Stimulated activated CD4-positive, alpha-beta T cell treated with anti-CD3 and anti-CD28 coated beads, TNF-alpha, amount 100 ng/mL, for 4 hours (primary cell): ENCODE measurements around the gene P3R3URF.

ENCODE experiments used
- DNase-seq, 3 experiments: peaks; one replicate each; pipeline ENCODE4 v3.0.0-alpha.2; 2020; ENCODE audit warnings: low read depth in 3 of 3

Gene P3R3URF

DNA sequence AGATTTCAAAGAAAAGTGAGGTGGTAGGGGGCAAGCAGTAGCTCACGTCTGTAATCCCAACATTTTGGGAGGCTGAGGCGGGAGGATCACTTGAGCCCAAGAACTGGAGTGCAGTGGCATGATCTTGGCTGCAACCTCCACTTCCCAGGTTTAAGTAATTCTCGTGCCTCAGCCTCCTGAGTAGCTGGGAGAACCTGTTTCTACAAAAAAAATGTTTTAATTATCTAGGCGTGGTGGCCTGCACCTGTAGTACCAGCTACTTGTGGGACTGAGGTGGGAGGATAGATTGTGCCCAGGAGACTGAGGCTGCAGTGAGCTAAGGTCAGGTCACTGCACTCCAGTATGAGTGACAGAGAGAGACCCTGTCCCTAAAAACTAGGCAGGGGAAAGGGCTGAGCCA, 4.0 kb downstream of the P3R3URF start:
- no peak for DNase-seq

DNA sequence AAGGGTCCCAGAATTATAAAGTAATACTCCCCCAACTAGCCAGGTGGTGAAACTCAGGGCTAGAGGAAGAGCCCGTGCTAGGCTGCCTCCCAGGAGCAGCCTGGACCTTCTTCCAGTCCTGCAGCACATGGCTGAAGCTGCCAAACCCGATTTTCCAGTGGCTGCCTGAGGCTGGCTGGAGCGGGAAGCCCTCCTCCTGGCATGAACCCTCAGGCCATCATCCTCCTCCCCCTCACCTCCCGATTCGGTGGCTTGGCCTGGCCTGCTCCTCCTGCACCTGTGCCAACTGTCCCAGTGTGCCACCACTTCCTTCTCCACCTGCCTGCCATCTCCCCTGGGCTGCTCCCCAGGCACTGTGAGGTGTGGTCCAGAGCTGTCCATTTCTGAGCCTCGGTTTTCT, 4.4 kb downstream of the P3R3URF start:
- DNase-seq, result no peak

DNA sequence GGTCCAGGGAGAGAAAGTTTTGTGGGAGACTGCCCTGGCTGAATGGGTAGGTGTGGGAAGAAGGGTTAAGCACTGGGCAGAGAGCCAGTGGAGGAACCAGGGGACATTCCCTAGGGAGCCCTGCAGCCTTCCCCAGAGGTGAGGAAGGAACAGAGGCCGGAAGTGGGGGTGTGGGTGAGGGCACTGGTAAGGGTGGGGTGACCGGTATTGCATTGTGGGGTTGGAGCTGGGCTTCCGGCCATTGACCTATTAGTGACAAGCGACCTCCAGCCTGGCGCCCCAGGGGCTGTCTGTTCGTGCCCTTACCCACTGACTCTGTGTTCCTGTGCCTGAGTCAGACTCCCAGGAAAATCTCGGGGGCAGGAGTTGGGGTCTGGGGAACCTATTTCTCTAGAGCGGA, 4.9 kb downstream of the P3R3URF start:
- DNase-seq, result no peak

DNA sequence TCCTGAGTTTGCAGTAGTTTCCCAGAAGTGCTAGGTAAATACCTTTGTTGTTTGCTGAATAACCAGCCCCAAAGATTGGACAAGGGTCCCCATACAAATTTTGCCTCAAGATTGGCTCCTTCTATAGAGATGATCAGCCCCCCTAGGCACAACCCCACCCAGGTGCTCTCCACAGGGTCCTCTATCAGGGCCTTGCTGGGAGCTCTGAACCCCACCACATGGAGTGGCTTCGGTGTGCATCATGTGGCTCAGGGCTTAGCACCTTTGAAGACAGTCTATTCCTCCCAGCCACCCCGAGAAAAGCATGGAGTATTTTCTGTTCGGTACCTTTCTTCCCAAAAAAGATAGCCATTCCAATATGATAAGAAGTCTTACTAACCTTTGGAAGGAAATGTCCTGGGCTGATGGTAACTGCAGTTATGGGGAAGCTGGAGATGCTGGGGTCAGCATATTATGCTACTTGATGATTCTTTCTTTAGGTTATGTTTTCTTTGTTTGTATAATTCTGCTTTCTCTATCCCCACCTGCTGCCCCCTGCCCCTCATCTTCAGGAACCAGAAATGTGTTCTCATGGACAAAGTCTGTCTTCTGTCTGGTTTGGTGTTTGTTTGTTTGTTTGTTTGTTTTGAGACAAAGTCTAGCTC, 6.4 kb downstream of the P3R3URF start:
- DNase-seq, result no peak

DNA sequence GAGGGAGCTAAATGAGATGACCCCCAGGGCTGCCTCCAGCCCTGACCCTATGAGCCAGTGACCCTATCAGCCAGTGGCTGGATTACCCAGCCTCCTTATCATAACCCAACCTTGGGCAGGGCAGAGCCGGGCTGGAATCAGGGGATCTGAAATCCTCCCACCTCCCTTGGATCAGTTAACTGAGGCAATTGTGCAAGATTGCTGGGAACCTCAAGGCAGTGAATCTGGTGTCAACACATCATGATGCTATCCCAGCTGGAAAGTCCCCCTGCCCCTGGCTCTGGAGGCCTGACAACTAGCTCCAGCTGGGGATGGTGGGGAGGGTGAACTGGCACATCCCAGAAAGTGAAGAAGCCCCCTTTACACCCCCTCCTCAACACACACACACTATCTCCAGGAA, 7.8 kb downstream of the P3R3URF start:
- DNase-seq, result no peak

DNA sequence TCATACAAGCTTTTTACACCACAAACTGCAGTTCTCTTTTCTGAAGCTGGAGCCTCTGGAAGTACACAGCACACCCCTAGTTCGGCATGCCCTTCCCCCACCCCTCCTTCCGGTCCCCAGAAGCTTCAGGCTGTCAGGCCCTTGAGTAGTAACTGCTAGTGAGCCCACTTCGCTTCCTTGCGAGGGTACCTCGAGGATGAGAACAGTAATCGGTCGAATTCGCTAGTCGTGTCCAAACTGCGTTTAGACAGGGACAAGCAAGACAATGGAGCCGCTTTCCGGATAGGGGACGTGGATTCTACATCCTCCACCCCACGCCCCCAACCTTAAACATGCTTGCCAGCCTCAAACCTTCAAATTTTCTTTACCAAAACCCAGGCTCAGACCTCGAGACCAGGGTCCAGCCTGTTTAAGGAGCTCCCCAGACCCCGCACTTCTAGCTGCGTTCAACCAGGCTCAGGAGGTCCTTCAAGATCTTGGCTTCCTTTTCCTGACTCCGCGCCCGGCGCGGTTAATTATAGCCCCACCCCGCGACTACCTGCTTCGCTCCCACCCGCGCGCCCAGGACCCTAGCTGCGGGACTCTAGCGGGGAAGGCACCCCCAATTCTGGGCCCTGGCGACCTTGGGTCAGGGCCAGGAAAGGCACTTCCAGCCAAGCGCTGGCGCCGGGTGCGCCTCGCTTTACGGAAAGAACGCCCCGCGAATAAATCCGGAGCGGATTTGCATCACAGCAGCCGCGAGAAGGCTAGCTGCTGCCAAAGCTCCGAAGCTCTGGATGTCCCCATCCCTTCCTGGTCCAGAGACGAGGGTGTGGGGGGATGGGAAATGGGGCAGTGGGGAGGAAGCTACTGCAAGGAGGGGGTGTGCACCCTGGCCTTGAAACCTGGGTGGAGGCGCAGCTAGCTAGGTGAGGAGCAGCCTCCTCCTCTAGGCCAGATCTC, 9.5 kb downstream of the P3R3URF start:
- DNase-seq, result peak; percentile 3 to 23 (median 21)

DNA sequence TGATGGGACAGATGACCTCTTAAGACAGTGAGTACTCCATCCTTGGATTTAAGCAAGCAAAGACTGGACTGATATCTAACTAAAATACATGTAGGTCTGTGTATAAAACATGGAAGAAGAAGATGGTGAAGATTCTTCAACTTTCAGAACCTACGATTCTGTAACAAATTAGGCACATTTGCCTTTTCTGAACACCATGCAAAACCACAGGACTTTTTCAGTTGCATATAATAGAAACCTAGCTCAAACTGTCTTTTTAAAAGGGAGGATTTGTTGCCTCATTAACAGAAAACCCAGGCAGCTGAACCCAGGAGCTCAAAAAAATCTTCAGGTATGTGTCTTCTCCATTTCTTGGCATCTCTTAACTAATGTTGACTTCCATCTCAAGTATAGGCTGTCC, 16.1 kb downstream of the P3R3URF start:
- DNase-seq, result no peak

DNA sequence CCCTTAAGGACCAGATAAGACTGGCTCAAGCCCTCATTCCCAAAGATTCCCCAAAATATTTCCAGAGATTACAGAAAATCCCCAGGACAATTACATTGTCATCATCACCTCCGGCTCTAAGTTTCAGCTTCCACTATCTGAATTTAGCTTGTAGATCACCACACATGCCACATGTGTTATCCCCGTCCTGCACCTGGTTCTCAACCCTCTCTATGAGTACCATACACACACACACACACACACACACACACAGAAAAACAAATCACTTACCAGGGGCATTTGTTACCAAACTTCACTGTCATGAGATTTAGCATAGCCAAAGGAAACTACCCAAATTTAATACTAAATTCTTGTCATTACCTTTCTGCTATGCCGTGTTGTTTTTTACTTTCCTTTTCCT, 16.8 kb downstream of the P3R3URF start:
- no peak for DNase-seq

DNA sequence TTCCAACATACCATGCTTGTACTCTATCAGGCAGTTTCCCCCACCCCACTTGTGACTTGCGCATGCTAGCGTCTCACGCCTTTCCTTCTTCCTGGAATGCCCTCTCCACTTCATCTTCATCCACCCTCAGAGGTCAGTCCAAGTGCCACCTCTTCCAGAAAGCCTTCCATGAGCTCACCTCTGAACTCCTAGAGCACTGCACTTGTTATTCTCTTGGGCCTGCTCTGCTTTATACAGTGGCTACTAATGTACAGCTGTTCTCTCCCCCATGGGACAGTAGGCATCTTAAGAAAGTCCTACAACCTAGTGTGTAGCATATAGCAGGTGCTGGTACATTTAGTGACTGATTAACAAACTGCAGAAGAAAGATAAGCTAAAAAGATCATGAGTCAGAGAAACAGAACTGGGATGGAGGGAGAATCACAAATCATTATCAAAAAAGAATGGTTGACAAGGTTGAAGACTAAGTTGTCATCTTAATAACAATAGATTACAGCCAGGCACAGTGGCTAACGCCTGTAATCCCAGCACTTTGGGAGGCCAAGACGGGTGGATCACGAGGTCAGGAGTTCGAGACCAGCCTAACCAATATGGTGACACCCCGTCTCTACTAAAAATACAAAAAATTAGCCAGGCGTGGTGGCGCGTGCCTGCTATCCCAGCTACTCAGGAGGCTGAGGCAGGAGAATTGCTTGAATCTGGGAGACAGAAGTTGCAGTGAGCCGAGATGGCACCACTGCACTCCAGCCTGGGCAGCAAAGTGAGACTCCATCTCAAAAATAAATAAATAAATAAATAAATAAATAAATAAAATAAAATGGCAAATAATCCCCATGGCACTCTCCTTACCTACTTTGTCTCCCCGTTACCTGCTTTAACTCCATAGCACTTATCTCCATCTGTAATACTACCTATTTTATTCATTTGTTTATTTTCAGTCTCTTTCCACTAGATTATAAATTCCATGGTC, 17.7 kb downstream of the P3R3URF start:
- DNase-seq, result no peak

DNA sequence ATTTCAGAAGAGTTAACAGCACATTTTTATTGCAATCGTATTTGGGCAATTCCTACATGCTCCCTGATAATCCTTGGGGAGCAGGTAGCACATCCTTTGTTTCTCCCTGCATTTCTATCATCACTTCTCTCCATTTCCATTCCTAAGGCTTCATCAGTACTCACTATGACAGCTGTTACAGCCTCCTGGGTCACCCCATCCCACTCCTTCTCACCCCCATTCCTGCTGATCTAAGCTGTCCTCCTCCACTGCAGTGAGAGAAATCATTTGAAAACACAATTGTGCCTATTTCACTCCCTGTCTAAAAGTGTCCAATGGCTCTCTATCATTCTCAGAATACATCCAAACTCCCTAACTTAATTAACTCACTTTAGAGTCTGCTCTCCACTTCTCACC, 18.4 kb downstream of the P3R3URF start:
- DNase-seq, result no peak

DNA sequence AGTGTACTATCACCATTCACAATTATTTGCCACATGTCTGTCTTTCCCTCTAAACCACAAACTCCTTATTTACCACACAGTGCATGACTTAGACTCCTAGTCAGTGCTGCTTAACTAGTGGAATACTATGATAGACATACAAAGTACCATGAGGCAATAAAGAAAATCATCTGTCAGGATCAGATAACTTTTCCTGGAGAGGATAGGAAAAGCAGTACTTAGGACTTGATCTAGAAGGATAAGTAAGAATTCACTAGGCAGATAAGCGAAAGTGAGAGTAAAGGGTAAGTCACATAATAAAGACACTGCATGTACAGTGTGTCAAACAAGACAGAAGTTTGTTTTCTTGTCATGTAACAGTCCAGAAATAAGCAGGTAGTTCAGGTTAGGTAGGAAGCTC, 22.6 kb downstream of the P3R3URF start:
- no peak for DNase-seq

DNA sequence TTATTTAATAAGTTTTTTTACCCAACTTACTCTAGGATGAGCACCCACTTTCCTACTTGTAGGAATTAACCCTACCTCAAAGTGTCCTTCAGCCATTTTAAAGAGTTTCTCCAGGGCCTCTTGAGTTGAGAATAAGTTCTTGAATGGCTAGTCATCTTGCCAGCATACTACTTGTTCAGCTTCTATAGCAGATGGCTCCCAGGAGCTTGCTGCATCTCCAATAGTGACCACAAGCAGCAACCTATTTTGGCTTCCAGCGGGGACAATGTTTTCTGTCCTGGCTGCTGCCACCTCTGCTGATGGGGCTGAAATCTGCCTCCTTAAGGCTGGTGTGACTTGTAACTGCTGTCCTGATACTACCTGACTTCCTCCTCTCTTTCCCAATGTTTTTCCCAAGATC, 23.1 kb downstream of the P3R3URF start:
- DNase-seq, result no peak

DNA sequence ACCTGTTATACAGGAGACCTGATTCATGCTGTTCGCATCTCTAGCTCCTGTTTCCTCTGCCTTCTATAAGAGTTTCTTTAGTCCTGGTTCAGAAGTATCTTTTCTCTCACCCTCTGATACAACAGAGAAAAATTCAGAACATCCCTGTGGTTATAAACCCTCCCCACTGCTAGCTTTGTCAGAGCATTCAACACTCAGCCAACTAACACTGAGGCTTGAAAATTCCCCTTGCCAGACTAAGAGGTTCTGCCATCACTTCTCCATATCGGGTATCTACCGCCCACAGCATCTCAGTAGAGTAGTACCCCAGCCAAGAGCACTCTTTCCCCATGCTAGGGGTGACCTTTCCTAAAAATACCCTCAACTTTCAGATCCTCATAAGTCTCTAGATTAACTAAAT, 24.3 kb downstream of the P3R3URF start:
- no peak for DNase-seq

DNA sequence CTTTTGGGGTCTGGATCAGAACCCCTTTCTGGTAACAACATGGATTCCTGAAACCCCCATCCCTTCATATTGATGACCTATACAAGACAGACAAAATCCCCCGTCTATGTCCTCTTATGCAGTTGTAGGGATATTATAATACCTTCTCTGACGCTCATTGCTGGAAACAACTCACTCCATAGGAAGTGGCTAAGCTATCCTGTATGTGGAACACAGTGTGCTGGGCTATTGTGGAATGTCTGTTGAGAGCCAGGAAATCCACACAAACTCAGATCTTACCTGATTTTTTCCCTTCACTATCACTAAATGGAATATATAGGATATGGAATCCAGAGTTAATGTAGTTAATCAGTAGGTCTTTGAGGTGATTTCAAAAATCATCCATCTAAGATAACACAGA, 26.2 kb downstream of the P3R3URF start:
- DNase-seq, result no peak

DNA sequence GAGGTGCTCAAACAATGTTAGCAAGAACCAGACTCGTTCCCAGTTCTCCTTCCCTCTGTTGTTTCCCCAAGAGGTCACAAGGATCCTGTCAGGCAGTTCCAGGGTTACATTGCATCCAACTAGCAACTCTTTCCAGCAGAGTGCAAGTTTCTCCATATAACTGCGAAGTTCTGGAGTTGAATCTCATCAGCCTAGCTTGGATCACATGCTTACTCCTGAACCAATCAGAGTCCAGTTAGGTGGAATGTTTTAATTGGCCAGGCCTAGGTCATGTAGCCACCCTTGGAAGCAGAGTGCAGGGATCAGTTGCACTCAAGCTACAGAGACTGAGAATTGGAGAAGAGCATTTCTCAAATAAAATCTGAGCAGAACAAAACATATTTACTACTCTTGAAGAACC, 28.0 kb downstream of the P3R3URF start:
- no peak for DNase-seq

DNA sequence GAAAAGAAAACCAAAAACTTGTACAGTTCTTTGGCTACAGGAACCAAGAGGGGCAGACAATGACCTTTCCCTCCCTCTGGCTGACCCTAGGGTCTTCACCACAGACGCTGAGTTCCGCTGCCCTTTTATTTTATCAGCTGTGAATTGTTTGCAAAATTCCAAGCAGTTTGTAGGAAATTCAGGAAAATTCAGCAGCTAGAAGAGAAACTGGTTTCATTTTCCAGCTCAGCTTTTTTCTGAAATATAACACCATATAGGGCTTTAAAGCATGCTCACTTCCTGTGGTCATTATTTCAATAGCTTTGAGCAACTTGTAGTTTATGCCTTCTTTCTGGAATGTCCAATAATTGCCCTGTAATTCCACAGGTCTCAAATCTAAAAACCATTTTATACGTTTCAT, 38.4 kb downstream of the P3R3URF start:
- no peak for DNase-seq

DNA sequence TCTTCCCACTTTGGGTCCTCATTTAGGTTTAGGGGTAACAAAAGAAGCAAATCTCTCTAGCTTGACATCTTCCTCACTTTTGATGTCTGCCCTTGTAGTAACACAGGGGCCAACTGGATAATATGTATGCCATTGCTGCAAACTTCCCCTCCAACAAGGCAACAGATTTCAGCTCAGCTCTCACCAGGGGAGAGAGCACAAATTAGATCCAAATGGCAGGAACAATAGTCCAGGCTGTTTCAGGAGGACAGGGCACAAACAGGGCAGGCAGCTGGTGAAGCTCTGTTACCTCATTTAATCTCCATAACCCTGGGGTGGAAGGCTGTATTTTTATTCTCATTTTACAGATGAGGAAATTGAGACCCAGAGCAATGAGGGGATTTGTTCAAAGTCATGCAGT, 39.6 kb downstream of the P3R3URF start:
- no peak for DNase-seq

DNA sequence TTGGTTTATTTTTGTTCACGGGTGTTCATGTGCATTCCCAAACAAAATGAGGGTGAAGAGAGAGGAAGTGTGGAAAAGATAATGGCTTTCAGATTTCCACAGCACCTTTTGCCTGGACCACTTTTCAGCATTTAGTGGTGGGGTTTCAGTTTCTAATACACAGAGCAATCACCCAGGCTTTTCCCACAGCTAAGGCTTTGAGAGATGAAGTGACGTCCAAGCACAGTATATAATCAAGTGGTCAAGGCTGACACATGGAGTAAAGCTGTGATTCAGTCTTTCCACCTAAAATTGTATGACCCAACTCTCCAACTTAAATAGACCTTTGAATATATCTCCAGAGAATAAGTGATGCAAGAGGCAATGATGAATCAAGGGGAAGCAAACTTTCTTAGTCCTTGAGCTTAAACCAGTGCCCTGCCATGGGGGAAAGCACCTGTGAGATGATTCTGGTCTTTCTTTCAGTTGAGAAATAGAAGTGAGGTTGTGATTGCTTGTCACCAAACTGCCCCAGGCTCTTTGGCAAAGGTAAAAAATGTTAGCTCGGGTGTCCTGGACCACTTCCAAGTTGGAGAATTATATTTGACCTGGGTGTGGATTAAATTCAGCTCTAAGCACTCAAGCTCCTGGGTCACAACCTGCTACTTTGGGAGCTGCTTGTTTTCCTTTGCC, 41.5 kb downstream of the P3R3URF start:
- no peak for DNase-seq

DNA sequence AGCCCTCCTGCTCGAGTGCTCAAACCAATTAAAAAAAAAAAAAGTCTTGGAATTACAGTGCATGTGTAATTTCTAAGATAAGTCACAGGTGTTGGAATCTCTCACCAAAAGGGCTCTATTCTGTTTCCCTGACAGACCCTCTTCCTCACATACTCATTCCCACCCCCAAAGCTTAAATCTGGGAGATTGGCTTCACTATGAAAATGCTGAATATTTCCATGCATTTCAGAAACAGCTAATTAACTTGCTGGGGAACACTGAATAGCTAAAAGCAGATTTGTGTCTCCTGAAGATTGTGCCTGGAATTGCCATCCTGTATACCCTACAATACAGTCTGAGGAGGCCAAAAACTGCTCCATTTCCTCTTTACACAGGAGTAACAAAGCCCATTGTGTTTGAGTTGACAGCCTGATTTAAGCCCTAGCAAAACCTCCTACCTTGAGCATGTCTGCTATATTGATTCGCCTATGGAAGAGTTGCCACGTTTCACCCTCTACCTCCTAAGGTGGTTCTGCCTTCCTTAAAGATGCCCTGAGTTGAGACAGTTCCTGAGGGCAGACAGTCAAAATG, 42.4 kb downstream of the P3R3URF start:
- no peak for DNase-seq

DNA sequence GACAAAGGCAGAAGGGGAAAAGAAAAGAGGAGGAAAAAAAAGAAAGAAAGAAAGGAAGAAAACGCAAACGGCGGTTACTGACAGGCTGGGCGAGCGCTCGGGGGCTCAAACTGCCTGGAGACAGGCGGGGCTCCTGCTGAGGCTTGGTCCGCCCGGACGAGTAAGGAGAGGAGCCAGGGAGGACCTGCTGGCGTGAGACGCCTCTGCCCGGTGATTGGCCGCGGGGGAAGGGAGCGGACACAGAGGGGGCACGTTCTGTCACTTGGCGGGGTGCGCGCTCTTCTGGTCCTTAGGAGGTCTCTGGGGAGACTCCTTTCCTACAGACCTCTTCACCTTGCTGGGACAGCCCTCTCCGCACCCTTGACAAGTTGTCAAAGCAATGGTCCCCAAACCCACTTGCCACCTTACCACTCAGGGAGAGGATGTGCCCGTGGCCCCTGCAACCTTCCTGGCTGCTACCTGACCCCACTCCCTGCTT, 43.1 kb downstream of the P3R3URF start:
- DNase-seq, result no peak

DNA sequence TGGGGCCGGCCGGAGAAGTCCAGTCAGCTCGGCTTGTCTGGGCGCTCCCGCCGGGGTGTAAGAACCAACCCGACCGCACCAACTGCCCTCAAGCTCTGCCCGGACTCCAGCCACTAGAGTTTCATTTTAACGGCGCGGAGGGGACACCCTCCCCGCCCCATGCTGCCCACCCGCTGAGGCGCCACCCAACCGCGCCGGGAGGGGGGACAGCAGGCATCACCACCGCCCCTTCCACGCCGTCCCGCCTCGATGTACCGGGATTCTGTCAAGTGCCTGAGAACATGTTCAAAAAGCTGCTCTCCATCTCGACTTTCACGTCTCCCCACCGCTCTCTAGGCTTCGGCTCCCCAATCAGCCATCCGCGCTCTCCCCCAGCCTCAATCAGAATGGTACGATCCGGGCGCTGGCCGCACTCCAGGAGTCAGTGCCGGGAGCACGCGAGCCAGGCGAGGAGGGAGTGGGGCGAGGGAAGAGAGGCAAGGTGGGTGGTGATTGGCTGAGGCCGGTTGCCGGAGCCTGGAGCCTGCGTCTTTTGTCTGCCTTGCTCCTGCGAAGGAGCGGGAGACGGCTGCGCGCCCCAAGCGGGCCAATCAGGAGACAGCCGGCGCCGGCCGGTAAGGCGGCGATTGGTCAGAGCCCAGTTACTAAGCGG, 43.6 kb downstream of the P3R3URF start, which contains the start of gene PIK3R3:
TSS of gene PIK3R3 (minus strand) at position 101 of the 652 bp plus-strand sequence. CDS start 677 bp downstream, outside the sequence.
- DNase-seq, result peak; percentile 67 to 68 (median 68)
